Measurements from ENCODE around the gene ITGA1.
"Not testable (repeated sequence)": the region's sequence is repeated elsewhere in the genome, so short reads cannot be mapped to it uniquely, and the experiment has no call there.

Gene ITGA1

DNA sequence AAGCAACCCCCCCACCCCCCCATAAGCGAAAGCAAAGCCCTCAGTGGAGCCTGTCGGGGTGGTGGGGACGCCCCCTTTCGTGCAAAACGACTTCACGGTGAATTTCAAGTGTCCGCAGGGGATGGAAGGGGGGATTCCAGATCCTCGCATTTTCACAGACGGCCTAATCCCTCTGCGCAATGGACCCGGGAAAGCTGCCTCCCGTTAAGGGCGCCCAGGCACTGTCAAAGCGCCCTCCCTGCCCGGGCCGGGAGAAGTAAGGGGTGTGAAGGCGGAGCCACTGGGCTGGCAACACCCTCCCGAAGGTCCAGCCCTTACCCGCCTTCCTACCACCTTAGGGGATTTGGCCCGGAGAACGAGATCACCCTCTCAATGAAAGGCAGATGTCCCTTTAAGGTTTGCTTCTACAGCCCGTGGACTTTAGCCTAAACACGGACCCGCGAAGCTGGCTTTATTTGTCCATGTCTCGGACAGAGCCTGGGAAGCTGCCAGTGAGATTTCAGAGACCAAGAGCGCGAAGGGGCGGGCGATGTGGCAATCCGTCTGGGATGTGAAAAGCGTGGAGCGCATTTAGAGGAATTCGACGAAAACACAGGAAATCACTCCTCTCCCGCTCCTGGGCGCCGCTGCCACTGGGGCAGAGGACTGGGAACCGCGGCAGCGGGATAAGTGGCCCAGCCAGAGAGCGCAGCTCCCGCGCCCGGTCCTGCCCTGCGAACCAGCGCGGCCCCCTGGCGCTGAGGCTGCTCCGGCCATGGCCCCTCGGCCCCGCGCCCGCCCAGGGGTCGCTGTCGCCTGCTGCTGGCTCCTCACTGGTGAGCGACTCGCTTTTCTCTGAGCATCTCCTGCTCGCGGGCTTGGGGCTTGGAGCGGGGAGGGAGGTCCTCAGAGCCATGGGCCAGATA lies at the start of gene ITGA1, which contains the start of gene PELO:
ITGA1 (plus strand) TSS at position 317 of the 905 bp plus-strand sequence; CDS start at position 755, 438 bp downstream.
PELO (plus strand) TSS at position 317 of the 905 bp plus-strand sequence. CDS start 12,479 bp downstream, outside the sequence.
- DNase-seq, result peak; percentile 23

DNA sequence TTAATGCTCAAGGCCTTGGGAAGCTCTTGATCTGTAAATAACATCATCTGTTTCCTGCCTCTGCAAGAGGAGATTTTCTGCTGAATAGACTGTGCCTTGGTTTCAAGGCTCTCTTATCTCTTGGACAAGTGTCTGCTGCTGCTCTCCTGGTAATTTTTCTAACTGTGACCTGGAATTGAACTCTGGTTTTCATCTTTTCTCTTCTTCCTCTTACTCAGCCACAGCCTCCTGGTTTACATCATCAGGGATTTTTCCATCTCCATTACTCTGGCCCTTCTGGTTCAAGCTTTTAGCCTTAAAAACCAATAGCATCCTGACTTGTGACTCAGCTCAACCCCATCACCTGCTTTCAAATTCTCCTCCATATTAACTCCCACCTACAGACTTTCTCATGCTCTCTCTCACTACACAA lies 49.6 kb upstream of the ITGA1 start:
- no peak for DNase-seq

DNA sequence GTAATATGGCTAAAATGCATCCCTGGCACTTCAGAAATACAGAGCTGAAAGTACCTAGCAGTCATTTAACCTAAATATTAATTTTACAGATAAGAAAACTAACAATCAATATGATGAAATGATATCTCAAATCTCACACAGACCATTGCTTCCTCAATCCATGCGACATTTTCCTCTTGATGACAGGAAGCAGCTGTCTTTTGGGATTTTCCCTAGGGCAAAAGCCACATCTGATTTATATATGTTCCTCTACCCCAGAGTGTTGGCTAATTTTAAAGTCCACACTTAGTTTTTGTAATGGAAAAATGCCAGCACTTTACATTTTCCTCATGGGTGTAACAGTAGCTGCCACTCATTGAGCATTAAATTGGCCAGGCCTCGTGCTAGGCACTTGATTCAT lies 47.7 kb upstream of the ITGA1 start:
- DNase-seq, result no peak

DNA sequence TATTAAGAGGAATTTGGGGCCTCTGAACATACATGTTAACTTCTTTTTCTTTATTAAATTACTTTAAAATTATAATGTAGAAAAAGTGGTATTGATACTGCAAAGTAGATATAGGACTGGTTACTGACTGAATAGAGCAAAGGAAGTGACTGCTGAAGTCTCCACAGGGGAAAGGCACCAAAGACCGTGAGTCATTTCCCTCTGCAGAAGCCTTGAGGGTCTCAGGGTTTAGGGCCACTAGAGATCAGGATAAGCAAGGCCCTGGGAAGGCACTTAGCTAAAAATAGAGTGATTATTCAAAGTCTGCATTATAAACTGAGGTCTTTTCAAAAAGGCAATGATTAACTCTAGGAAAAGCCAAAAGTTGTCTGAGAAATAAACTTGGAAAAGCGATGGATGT lies 44.7 kb upstream of the ITGA1 start:
- DNase-seq, result no peak

DNA sequence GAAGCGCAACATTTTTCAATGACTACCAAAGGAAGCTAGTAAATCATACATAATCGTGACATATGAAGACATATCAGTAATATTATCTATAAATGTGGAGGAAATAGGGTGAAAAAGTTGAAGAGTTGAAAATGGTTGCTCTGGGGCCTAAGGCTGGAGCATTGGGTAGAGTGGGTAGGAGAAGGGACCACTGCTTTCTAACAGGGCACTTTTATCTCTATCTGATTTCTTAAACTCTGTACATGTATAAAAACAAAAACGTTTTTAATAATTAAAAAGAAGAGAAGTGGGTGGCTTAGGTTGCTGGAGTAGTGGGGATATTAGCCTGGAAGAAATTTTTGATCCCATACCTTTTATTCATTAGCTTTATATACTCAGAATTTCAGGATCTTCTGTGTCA lies 44.2 kb upstream of the ITGA1 start:
- no peak for DNase-seq

DNA sequence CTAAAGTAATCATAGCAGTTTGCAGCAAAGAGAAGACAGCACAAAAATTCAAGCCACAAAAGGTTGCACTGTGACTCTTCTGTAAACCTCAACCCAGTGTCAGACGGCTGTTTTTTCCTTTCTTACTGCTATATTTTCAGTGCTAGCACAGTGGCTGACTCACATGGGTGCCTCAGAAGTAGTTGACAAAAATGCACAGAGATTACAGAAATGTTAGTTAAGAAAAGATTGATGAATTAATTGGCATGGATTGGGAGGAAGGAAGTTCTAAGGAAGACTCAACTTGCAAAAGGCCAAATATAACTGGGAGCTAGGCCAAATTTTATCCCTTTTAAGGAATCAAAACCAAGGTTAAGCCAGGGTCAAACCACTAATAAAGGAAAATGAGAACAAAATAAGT lies 43.7 kb upstream of the ITGA1 start:
- DNase-seq, result no peak

DNA sequence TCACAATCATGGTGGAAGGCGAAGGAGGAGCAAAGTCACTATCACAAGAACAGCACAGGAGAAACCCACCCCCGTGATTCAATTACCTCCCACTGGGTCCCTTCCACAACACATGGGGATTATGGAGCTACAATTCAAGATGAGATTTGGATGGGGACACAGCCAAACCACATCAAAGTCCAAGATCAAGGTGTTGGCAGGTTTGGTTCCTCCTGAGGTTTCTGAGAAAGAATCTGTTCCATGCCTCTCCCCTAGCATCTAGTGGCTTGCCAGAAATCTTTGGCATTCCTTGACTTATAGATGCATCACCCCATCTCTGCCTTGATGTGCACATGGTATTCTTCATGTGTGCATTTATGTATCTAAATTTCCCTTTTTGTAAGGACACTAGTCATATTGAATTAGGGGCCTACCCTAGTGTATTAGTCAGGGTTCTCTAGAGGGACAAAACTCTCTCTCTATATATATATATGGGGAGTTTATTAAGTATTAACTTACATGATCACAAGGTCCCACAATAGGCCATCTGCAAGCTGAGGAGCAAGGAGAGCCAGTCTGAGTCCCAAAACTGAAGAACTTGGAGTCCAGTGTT lies 42.8 kb upstream of the ITGA1 start:
- DNase-seq, result not testable (repeated sequence)

DNA sequence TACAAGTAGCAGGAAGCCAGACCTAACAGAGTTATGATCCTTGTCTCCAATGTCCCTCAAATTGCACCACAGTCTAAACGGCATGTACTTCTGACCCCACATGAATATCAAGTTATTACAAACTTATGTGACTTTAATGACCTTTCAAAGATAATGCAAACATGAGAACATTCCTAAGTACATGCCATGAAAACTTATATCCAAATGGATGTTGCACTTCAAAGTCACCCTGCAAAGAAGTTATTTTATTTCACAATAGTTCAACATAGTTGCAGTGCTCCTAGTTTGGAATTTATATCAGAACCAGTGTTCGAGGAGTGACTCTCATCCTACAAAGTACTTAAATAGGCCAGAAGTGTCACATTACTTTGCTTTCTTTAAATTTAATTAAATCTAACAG lies 41.2 kb upstream of the ITGA1 start:
- DNase-seq, result no peak

DNA sequence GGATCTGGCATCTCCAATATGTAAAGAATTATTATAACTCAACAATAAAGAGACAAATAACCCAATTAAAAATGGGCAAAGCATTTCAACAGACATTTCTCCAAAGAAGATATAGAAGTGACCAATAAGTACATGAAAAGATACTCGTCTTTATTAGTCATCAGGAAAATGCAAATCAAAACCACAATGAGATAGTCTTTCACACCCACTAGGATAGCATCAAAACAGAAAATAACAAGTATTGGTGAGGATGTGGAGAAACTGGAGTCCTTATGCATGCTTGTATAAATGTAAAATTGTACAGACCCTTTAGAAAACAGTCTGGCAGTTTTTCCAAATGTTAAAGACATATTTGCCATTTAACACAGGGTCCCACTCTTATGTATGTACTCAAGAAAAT lies 39.1 kb upstream of the ITGA1 start:
- no peak for DNase-seq

DNA sequence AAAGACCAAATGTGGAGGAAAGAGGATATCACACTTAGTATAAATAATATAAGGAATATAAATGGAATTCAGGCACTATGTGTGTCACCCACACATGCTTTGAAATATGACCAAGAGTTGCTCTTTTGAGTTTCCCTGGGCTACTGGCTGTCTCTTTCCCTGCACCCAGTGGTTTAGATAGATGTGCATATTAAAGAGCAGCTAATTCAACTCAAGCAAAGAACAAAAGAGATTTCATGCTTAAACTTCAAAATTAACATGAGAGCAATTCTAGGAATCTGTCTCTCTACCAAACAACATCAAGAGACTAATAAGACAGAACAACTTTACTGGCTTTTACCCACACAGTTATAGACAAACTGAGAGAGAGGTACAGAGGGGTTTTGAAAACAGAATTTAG lies 38.0 kb upstream of the ITGA1 start:
- DNase-seq, result no peak

DNA sequence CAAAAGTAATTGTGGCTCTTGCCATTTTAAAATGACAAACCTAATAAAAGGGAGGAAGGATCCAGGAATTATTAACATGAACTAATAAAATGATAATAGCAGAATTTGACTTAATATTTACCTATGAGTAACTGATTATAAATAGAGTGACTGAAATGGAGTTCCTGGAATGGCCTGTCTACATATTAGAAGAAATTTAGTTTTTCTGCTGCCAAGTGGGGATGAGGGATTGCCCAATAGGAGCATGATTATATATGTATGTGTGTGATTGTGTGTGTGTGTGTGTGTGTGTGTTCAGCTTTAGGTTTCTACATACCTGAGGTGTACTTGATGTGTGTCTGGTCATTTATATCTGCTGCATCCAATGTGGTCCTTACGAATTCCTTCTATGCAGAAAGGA lies 36.6 kb upstream of the ITGA1 start:
- DNase-seq, result no peak

DNA sequence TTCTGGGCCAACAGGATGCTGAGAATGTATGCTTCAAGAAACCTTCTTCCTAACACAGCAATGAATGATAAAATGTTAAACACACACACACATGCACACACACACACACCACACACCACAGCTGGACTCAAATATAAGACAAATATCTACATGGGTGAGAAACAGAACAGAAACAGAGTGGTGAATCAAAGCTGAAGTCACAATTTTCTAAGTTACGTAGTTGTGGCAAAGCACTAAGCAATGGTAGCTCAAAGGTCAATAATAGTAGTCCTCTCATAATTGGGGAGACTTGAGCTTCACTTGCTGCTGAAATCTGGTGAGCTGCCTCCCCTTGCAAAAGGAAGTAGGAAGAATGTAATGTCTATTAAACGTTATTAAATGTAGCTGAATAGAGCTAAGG lies 33.7 kb upstream of the ITGA1 start:
- no peak for DNase-seq

DNA sequence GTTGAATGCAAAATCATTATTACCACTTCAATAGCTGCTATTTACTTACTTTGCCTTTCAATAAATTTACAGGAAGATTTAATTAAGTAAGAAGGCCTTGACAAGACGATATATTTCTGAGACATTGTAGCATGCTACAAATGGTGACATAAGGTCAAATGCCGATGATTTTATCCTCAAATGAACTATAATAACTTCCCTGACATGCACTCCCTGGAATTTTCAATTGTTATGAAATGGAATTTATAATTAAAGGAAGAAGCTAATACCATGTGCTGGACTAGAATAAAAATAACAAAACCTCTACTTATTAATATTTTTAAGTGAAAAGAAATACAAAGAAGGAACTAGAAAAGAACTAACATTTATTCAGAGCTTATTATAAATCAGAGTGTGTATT lies 30.2 kb upstream of the ITGA1 start:
- DNase-seq, result no peak

DNA sequence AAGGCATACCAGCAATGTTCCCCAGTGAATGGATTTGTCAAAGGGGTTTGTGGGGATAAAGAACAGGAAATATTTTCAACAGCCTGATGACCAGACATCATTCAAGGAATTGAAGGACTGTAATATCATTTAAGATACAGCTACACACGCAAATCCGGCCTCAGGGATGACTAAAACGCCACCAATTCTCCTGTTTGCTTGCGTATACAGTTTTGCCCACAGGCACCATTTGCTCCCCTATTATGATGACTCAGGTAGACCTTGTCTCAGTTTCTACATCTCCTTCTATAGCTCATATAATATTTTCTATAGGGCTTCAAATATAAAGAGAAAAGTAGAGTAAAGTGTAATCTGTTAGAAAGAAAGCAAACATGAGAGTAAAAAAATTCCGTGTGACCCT lies 29.7 kb upstream of the ITGA1 start:
- DNase-seq, result no peak

DNA sequence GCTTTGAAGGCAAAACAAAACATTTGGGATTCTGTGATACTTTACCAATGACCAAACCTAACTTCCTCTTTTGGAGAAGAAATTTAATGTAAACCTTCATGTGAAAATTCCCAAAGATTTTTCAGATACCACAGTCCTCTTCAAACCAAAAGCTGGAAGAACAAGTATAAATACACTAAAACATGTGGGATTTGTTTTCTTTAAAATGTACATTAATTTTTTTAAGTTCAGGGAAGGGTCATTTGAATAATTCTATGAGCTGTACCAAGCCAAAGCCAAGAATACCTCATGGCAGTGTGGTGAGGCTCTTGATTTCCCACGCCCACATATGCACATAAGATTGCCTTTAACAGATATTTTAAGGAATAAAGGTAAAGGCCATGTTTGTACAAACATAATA lies 28.4 kb upstream of the ITGA1 start:
- DNase-seq, result no peak

DNA sequence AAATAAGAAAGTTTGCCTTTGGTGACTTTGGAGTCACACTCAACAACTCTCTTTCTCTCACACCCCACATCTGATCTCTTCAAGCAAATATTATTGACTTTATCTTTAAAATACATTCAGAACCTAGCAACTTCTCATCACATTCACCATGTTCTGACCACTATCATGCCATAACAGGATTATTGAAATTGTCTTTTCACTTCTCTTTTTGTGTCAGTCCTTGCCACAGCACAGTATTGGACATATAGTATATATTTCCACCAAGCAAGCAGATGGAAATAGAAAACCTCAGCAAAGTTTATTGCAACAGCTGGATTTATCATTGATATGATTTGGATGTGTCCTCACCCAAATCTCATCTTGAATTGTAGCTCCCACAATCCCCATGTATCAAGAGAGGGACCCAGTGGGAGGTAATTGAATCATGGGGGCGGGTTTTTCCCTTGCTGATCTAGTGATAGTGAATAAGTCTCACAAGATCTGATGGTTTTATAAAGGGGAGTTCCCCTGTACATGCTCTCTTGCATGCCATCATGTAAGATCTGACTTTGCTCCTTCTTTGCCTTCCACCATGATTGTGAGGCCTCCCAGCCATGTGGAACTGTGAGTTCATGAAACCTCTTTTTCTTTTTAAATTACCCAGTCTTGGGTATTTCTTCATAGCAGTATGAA lies 26.9 kb upstream of the ITGA1 start:
- no peak for DNase-seq

DNA sequence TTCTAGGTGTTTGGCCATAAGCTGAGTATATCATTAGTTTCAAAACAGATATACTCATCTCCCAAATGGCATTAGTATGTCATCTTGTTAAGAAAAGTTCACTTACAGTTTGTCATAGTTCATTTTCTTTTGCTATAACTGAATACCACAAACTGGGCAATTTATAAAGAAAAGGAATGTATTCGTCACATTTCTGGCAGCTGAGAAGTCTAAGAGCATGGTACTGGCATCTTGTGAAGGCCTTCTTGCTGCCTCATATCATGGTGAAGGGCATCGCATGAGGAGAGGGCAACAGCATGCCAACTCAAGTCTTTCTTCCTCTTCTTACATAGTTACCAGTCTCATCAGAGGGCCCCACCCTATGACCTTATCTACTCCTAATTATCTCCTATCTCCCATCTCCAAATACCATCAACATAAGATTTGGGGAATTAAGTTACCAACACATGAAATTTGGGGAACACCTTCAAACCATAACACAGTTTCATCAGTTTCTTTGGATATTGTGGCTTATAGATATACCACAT lies 20.4 kb upstream of the ITGA1 start:
- no peak for DNase-seq

DNA sequence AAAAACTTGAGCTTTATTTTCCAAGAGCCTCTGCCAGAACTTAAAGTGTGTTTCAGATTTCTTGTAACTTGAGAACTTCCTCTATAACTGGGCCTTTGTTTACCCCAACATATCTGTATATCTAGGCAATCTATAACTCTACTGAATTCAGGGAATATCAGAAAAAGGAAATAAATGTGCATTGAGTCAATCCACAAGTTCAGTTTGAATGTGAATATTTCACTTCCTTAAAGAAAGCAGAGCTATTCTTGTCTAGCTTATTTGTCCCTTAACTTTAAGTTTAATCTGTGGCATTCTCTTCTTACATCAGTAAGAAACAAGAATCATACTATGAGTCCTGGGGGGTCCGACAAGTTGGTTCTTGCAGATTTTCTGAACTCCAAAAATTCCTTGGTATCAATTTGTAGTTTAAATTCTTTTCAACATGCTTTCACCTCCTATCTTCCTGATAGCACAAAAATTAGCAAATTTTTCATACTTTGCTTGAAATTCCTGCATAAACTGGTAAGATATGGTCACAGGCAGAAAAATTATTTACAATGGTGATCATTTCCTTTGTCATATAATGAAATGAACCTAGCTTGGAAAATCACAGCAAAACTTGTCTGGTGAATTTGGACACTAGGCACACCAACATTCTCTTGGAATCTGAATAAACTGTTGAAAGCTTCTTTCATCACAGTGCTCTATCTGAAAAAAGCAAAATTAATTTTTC lies 19.8 kb upstream of the ITGA1 start:
- DNase-seq, result no peak

DNA sequence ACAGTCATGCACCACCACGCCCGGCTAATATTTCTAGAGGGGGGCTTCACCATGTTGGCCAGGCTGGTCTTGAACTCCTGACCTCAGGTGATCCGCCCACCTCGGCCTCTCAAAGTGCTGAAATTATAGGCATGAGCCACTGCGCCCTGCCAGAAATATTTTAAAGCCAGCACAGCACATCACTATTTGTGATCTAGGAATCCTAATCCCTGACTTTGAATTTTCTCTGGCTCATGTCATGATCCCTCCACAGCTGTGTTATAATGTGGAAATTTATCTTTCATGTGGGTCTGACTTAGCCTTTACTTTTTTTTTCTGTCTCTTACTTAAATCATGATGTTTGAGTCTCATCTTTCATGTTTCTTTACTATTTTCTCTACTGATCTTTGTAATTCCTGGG lies 18.7 kb upstream of the ITGA1 start:
- DNase-seq, result no peak

DNA sequence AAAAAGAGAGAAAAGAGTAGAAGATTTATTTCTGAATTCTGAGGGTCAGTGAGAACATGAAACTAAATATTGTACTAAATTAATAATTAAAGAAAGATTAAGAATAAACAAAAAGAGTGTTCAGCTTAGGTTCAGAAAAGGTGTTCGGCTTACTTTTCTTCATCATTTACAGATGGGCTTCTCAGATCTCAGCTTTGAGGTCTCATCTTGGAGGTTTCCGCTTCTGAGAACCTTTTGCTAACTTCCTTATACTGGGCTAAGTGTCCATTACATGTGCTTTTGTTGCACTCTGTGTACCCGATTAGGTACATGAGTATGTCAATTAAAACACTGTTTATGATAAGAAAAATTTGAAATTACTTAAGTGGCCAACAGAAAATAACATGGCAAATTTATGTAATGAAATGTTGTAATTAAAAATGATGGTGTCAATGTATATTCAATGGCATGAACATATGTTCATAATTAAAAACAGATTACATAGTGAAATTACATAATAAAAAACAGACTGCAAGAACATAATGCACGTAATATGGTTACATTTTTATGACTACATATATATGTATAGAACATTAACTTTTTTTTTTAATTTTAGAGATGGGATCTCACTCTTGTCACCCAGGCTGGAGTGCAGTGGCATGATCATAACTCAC lies 17.3 kb upstream of the ITGA1 start:
- DNase-seq, result no peak

DNA sequence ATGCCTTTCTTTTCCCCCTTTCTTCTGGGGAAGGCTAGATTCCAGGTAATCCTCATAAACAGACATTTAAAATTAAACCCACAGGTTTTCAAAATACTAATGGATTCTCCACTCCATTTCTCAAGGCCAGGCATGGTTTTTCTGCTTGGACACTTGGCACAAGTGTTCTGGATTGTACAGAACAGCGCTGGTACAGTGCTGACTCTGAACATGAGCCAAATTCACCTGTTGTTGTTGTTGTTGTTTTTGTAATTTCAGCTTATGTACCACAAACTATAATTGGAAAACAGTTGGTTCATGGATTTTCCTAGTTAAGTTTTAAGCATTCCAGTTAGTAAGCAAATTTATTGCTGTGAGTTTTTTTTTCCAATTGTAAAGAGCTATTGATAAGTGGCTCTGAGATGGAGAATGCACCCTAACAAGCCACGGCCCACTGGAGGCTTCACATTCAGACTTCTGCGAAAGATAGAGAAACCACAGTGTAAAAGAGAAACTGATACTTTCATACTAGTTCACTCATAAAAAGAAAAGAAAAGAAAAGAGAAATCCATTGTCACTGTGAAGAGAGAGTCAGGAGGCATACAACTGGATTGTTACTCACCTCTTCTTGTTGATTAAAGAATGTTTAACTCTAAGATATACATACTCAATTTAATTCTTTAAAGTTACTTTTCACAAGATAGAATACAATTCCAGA lies 16.2 kb upstream of the ITGA1 start:
- no peak for DNase-seq

DNA sequence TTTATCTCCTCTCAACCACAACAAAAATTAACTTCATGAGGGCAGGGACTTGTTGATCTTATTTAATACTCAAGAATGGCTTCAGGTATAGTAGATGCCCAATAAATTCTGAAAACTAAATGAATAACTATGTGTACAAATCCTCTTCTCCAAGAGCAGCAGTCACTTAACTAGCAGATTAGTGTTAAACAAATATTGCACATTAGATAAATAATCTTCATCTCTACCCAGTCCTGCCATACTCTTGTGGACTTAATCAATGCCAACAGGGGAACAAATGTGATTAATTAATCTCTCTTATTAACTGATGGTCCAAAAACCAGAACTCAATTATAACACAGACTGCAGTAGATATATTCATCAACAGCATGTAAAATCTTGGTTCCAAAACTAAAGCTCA lies 15.0 kb upstream of the ITGA1 start:
- DNase-seq, result no peak

Data from COR-L47 (cell line).